GM08714 (cell line): ENCODE results near the gene NUDT19.
"Not testable (repeated sequence)": the region's sequence is repeated elsewhere in the genome, so short reads cannot be mapped to it uniquely, and the experiment has no call there.

Experiments used
- H3K4me3 ChIP-seq: fragments of 200-500 bp; sonication (Bioruptor generic); 2 replicates; pipeline ENCODE4 v1.5.1; 2014; ENCODE audit warnings: mild to moderate bottlenecking, low read length, inconsistent platforms
- ZNF274 ChIP-seq: IDR thresholded peaks from 2 replicates; pipeline ENCODE4 v1.6.1; 2012; ENCODE audit warnings: mild to moderate bottlenecking, low read depth, low read length

NUDT19 gene

GRCh38 chr19:32688311-32688710, 3.3 kb upstream of the NUDT19 start:
- no peak overlapping the region for H3K4me3 ChIP-seq
- no peak for TF ChIP-seq ZNF274

GRCh38 chr19:32691952-32692726, 518 bp downstream of the NUDT19 start:
- TF ChIP-seq ZNF274 = no peak
- peak overlapping the region; percentile 93 for H3K4me3 ChIP-seq

- no peak for TF ChIP-seq ZNF274
- peak overlapping the region; percentile 93 for H3K4me3 ChIP-seq
Measured at GRCh38 chr19:32692727-32693061, 1.1 kb downstream of the NUDT19 start.

GRCh38 chr19:32693151-32694108, 1.8 kb downstream of the NUDT19 start:
- H3K4me3 ChIP-seq = peak overlapping the region; percentile 93

- peak overlapping the region; percentile 93 for H3K4me3 ChIP-seq
Measured at GRCh38 chr19:32694316-32694715, 2.7 kb downstream of the NUDT19 start.

GRCh38 chr19:32694851-32695250, 3.2 kb downstream of the NUDT19 start:
- not testable (repeated sequence) for H3K4me3 ChIP-seq

GRCh38 chr19:32695506-32695905, 3.9 kb downstream of the NUDT19 start:
- not testable (repeated sequence) for H3K4me3 ChIP-seq

- not testable (repeated sequence) for H3K4me3 ChIP-seq
Measured at GRCh38 chr19:32696771-32697170, 5.2 kb downstream of the NUDT19 start.

GRCh38 chr19:32700129-32700528, 8.5 kb downstream of the NUDT19 start:
- H3K4me3 ChIP-seq = not testable (repeated sequence)

- TF ChIP-seq ZNF274 = no peak
- H3K4me3 ChIP-seq = no peak overlapping the region
Measured at GRCh38 chr19:32702010-32702409, 10.4 kb downstream of the NUDT19 start.

- H3K4me3 ChIP-seq = not testable (repeated sequence)
Measured at GRCh38 chr19:32704006-32704405, 12.4 kb downstream of the NUDT19 start.

GRCh38 chr19:32708457-32708856, 16.8 kb downstream of the NUDT19 start:
- H3K4me3 ChIP-seq = no peak overlapping the region
- no peak for TF ChIP-seq ZNF274

- no peak overlapping the region for H3K4me3 ChIP-seq
- TF ChIP-seq ZNF274 = no peak
Measured at GRCh38 chr19:32709032-32709431, 17.4 kb downstream of the NUDT19 start.

GRCh38 chr19:32711747-32712146, 20.1 kb downstream of the NUDT19 start:
- no peak overlapping the region for H3K4me3 ChIP-seq
- TF ChIP-seq ZNF274 = no peak

GRCh38 chr19:32716203-32716602, 24.6 kb downstream of the NUDT19 start:
- H3K4me3 ChIP-seq = not testable (repeated sequence)

- H3K4me3 ChIP-seq = no peak overlapping the region
- no peak for TF ChIP-seq ZNF274
Measured at GRCh38 chr19:32717496-32717895, 25.9 kb downstream of the NUDT19 start.
